GM12801 (cell line): Measurements from ENCODE around the gene RAB33A.

Experiments used
- TF ChIP-seq, protein P1 (sequence below): IDR thresholded peaks from one replicate; pipeline ENCODE4 v1.5.1; 2011; ENCODE audit warnings: control low read depth; ENCODE audit not compliant: insufficient read length; ENCODE audit errors: extremely low read depth

RAB33A gene

GRCh38 chrX:130171446-130172126, at the start of gene RAB33A:
TSS of gene RAB33A (plus strand) at chrX:130171962. CDS start at chrX:130172063, 101 bp downstream.
- TF ChIP-seq, protein P1, sequence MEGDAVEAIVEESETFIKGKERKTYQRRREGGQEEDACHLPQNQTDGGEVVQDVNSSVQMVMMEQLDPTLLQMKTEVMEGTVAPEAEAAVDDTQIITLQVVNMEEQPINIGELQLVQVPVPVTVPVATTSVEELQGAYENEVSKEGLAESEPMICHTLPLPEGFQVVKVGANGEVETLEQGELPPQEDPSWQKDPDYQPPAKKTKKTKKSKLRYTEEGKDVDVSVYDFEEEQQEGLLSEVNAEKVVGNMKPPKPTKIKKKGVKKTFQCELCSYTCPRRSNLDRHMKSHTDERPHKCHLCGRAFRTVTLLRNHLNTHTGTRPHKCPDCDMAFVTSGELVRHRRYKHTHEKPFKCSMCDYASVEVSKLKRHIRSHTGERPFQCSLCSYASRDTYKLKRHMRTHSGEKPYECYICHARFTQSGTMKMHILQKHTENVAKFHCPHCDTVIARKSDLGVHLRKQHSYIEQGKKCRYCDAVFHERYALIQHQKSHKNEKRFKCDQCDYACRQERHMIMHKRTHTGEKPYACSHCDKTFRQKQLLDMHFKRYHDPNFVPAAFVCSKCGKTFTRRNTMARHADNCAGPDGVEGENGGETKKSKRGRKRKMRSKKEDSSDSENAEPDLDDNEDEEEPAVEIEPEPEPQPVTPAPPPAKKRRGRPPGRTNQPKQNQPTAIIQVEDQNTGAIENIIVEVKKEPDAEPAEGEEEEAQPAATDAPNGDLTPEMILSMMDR = no peak

DNA sequence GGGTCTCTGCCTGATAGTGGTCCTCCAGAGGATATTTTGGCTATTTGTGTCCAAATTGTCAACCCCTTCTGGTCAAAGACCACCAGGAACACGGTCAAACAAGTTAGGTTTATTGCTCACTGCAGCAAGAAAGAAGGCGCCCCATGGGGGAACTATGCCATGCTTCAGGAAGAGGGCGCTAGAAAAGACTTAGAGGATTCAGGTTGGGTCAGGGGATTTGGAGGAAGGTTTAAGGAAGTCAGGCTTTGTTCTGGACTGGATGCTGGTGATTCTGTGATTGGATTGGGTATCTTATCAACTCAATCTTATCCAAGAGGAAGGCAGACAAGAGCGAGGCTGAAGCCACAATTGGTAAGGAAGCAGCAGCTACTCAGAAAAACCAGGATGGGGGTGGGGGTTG, 47.2 kb upstream of the RAB33A start:
- TF ChIP-seq, protein P1 = no peak

DNA sequence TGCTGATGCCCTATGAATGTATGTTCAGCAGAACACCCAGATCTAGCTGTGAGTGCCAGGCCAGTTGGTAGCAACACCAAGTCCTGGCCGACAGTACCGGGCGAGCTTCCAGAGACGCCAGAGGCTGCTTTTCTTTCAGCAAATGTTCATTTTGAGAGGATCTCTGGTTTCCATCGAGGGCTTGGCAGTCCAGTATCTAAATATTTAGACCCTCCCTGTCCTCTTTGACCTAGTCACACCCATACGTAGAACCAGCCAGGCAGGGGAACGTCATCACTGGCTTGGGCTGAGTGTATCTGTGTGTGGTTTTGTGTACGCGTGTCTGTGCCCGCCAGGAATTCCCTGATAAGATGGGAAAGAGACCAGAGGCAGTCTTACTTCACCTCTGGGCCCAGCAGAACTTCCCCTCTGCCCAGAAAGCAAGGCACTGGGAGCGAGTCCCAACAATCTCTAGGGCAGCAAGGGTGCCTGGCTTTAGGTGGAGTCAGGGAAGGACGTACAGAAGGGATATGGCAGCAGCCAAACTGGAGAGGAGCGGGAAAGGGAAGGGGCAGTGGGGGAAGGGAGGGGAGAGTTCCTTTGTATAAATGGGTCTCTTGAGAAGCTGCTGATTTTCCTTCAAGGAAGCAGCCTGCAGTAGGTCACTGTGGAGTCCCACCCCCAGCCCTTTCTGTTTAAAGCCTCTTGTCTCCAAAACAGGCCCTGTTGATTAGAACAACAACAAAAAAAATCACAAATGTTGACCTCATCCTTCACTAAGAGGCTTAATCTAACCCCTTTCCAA, 46.5 kb upstream of the RAB33A start:
- TF ChIP-seq, protein P1 = no peak

DNA sequence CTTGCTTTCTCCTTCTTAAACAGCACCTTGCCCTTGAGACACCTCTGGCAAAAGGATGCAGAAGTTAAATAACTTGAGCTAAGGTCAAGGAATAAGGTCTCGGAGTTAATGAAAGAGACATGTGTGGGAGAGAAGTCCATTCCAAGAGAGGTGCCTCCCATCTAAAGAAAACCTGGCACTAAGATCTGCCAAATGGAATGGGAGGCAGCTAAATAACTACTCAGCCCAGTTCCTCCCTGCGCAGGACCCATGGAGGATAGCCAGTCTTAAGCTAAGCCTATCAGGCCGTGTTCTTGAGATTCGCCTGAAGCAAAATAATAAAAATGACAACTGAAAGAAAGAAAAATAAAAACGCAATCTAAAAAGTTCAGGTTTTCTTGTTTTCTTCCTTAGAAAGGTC, 40.8 kb upstream of the RAB33A start:
- TF ChIP-seq, protein P1 = no peak

DNA sequence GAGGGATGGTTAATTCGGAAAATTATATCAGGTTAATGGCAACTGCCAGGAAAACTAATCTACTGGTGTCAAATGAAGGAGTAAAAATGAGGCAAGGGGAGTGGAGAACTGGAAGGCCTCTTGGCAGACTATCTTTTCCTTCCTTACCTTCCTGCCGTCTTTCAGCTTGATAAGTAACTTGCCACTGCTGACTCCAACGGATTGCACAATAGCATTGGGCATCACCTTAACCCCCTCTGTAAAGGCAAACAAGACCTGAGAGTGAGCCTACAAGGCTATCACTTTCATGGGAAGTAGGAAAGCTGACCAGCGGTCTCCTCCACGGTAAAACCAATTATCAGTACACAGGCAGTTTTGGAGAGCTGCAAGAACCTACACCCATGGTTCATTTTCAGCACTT, 35.3 kb upstream of the RAB33A start:
- TF ChIP-seq, protein P1 = no peak

- TF ChIP-seq, protein P1 = no peak
Observed at GRCh38 chrX:130136961-130137360, 34.8 kb upstream of the RAB33A start.

GRCh38 chrX:130139474-130140201, 32.1 kb upstream of the RAB33A start:
- TF ChIP-seq, protein P1 = no peak
